Measurements from ENCODE around the gene R3HDM2.

DNA sequence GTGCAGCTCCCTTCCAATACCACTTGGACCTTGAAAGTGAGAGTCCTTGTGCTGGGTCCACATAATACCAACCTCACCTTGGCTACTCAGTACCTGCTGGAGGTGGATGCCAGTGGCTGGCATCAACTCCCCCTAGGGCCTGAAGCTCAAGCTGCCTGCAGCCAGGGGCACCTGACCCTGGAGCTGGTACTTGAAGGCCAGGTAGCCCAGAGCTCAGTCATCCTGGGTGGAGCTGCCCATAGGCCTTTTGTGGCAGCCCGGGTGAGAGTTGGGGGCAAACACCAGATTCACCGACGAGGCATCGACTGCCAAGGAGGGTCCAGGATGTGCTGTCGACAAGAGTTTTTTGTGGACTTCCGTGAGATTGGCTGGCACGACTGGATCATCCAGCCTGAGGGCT is 18.5 kb upstream of the R3HDM2 start:
- TF ChIP-seq, protein P1, sequence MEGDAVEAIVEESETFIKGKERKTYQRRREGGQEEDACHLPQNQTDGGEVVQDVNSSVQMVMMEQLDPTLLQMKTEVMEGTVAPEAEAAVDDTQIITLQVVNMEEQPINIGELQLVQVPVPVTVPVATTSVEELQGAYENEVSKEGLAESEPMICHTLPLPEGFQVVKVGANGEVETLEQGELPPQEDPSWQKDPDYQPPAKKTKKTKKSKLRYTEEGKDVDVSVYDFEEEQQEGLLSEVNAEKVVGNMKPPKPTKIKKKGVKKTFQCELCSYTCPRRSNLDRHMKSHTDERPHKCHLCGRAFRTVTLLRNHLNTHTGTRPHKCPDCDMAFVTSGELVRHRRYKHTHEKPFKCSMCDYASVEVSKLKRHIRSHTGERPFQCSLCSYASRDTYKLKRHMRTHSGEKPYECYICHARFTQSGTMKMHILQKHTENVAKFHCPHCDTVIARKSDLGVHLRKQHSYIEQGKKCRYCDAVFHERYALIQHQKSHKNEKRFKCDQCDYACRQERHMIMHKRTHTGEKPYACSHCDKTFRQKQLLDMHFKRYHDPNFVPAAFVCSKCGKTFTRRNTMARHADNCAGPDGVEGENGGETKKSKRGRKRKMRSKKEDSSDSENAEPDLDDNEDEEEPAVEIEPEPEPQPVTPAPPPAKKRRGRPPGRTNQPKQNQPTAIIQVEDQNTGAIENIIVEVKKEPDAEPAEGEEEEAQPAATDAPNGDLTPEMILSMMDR (IDR thresholded peaks at IDR 0.05), result no peak
- TF ChIP-seq POLR2A (IDR thresholded peaks at IDR 0.05), result no peak

Data from adrenal gland (tissue), 5 donors.